ENCODE measurements around the gene TMEM270.

The TMEM270 gene

DNA sequence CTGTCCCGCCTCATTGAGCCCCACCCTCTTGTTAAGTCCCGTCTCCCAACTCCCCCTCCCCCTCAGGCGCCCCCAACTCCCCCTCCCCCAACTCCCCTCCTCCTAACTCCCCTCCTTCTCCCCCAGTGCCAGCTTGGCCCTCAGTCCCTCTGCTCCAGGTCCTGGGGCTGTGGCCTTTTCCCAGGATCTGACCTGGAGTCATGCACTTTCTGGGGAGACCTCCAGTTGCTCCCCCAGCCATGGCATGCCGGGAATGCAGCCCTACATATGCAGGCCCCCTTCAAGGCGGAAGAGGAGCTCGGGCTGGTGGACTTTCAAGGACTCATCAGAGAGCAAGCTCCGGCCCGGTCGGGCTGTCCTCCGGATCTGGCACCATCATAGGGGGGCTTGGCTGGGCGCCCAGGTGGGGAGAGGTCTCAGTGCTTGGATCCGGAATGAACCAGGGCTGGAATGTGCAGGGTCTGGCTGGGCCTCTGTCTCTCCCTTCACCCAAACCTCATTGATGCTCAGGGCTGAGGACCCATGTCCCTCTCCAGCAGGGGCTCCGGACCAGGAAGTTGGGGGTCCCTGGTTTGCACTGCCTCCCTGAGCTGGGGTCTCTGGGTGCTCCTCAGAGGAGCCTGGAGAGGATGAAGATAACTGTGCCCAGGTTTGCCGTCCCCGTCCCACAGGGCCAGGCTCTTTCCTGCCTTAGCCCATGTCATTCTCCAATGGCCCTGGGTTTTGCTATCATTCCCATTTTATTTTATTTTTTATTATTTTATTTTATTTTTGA is 41.1 kb downstream of the TMEM270 start:
- no peak overlapping the region for H3K9ac ChIP-seq (ENCODE audit: low read depth, low read length)
- H3K27ac ChIP-seq (ENCODE audit: low read depth, low read length): no peak overlapping the region

GRCh38 chr7:73903321-73904218 is 42.6 kb downstream of the TMEM270 start:
- Histone ChIP-seq H3K9me3 (ENCODE audit: control insufficient read depth, insufficient read depth, low read length) (no peaks in the 10 kb centered on the region), H3K9ac (ENCODE audit: low read depth, low read length) (no peak overlapping the region), H3K27ac (ENCODE audit: low read depth, low read length) (no peak overlapping the region), H3K4me3 (ENCODE audit: low read depth, low read length) (no peak overlapping the region), H3K4me1 (ENCODE audit: control insufficient read depth, insufficient read depth, low read length) (peaks cover 5% of the 10 kb centered on the region), H3K36me3 (ENCODE audit: control insufficient read depth, insufficient read depth, low read length) (no peaks in the 10 kb centered on the region), H3K27me3 (ENCODE audit: control insufficient read depth, insufficient read depth, low read length) (no peaks in the 10 kb centered on the region)

More for the DNA sequence above, 41.1 kb downstream of the TMEM270 start:
- H3K27me3 ChIP-seq (ENCODE audit: control insufficient read depth, insufficient read depth, low read length): no peaks in the 10 kb centered on the region
- H3K9me3 ChIP-seq (ENCODE audit: control insufficient read depth, insufficient read depth, low read length): no peaks in the 10 kb centered on the region
- no peak overlapping the region for H3K4me3 ChIP-seq (ENCODE audit: low read depth, low read length)
- H3K4me1 ChIP-seq (ENCODE audit: control insufficient read depth, insufficient read depth, low read length): peaks cover 5% of the 10 kb centered on the region
- no peaks in the 10 kb centered on the region for H3K36me3 ChIP-seq (ENCODE audit: control insufficient read depth, insufficient read depth, low read length)

DNA sequence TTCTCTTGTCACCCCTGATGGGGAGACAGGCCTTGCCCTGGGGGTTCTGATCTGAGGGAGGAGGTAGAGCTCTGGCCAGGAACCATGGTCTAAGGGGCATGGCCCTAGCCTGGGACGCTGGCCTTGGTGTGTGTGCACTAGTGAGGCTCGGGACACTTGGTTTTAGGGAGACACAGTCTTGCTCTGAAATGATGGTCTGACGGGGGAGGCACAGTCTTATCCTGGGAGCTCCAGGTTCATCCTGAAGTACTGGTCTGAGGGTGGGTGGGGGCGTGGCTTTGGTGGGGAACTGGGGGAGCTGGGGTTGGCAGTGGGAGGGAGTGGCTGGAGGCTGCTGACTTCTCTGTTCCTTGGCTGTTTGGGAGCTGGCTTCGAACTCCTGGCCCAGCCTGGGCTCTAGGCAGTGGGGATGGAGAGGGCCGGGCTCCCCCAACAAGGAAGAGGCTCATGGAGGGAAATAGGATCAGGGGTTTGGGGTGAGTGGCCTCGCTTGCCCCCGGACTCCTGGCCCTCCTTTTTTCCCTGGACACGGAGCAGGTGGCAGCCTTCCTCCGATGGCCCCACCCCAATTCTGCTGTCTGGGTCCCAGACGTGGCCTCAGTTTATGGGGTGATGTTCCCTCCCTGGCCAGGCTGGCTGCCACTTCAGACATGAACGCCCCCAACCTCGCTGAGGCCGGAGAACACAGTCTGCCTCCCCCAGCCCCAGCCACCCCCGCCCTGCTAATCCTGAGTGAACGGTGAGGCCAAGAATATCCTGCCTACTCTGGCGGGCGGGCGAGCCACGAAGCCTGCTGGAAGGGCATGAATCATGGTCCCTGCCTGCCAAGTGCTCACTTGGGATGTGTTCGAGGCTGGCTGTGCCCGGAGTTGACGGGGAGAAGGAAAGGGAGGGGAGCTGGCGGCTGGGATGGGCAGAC is 43.5 kb downstream of the TMEM270 start:
- H3K9me3 ChIP-seq (ENCODE audit: control insufficient read depth, insufficient read depth, low read length): no peaks in the 10 kb centered on the region
- H3K27me3 ChIP-seq (ENCODE audit: control insufficient read depth, insufficient read depth, low read length): no peaks in the 10 kb centered on the region

GRCh38 chr7:73905360-73905759 is 44.4 kb downstream of the TMEM270 start:
- Histone ChIP-seq H3K27ac (ENCODE audit: low read depth, low read length) (no peak overlapping the region), H3K4me1 (ENCODE audit: control insufficient read depth, insufficient read depth, low read length) (peaks cover 5% of the 10 kb centered on the region), H3K4me3 (ENCODE audit: low read depth, low read length) (no peak overlapping the region), H3K36me3 (ENCODE audit: control insufficient read depth, insufficient read depth, low read length) (no peaks in the 10 kb centered on the region), H3K9ac (ENCODE audit: low read depth, low read length) (no peak overlapping the region), H3K9me3 (ENCODE audit: control insufficient read depth, insufficient read depth, low read length) (no peaks in the 10 kb centered on the region), H3K27me3 (ENCODE audit: control insufficient read depth, insufficient read depth, low read length) (no peaks in the 10 kb centered on the region)

More for the DNA sequence above, 43.5 kb downstream of the TMEM270 start:
- no peaks in the 10 kb centered on the region for H3K36me3 ChIP-seq (ENCODE audit: control insufficient read depth, insufficient read depth, low read length)
- H3K4me1 ChIP-seq (ENCODE audit: control insufficient read depth, insufficient read depth, low read length): peaks cover 5% of the 10 kb centered on the region
- H3K27ac ChIP-seq (ENCODE audit: low read depth, low read length): no peak overlapping the region
- no peak overlapping the region for H3K4me3 ChIP-seq (ENCODE audit: low read depth, low read length)
- no peak overlapping the region for H3K9ac ChIP-seq (ENCODE audit: low read depth, low read length)

DNA sequence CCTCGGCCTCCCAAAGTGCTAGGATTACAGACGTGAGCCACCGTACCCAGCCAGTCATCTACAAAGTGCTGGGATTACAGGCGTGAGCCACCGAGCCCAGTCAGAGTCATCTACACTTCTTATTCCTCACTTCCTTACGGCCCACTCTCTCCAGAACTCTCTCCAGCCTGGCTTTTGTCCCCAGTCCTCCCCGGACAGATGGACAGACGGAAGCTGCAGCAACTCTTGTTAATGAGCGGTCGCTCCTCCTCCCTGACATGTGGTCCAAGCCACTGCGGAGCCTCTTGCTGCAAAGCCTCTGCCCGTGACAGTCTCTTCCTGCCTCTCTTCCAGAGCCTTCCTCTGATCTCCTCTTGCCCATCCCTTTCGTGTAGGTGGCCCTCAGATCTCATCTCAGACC is 45.9 kb downstream of the TMEM270 start:
- Histone ChIP-seq H3K9me3 (ENCODE audit: control insufficient read depth, insufficient read depth, low read length) (no peaks in the 10 kb centered on the region), H3K4me1 (ENCODE audit: control insufficient read depth, insufficient read depth, low read length) (peaks cover 4% of the 10 kb centered on the region), H3K27me3 (ENCODE audit: control insufficient read depth, insufficient read depth, low read length) (no peaks in the 10 kb centered on the region), H3K4me3 (ENCODE audit: low read depth, low read length) (no peak overlapping the region), H3K36me3 (ENCODE audit: control insufficient read depth, insufficient read depth, low read length) (no peaks in the 10 kb centered on the region), H3K9ac (ENCODE audit: low read depth, low read length) (no peak overlapping the region), H3K27ac (ENCODE audit: low read depth, low read length) (no peak overlapping the region)

DNA sequence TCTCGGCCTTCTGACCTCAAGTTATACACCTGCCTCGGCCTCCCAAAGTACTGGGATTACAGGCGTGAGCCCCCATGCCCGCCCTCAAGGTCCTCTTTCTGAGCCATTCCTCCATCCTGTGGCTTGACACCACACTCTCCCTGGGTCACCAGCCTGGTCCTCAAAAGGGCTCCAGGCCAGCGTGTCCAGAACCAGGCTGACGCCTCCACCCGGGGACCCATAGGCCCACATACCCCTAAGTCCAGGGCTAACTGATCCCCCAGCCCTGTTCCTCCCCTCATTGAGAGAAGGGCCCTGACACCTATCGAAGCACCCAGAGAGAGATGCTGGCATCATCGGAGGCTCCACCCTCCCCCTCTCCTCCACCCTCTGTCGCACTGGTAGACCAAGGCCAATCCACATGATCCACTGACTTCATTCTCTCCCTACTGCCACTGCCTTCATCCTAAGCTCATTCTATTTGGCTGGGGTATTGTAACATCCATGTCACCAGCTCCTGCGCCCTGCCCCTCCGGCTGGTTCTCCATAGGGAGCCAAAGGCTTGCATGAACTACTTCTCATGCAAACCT is 46.7 kb downstream of the TMEM270 start:
- Histone ChIP-seq H3K27ac (ENCODE audit: low read depth, low read length) (no peak overlapping the region), H3K9me3 (ENCODE audit: control insufficient read depth, insufficient read depth, low read length) (no peaks in the 10 kb centered on the region), H3K9ac (ENCODE audit: low read depth, low read length) (no peak overlapping the region), H3K4me3 (ENCODE audit: low read depth, low read length) (no peak overlapping the region), H3K27me3 (ENCODE audit: control insufficient read depth, insufficient read depth, low read length) (no peaks in the 10 kb centered on the region), H3K36me3 (ENCODE audit: control insufficient read depth, insufficient read depth, low read length) (no peaks in the 10 kb centered on the region), H3K4me1 (ENCODE audit: control insufficient read depth, insufficient read depth, low read length) (no peaks in the 10 kb centered on the region)

- H3K27me3 ChIP-seq (ENCODE audit: control insufficient read depth, insufficient read depth, low read length): no peaks in the 10 kb centered on the region
- no peaks in the 10 kb centered on the region for H3K9me3 ChIP-seq (ENCODE audit: control insufficient read depth, insufficient read depth, low read length)
- H3K27ac ChIP-seq (ENCODE audit: low read depth, low read length): no peak overlapping the region
- H3K4me1 ChIP-seq (ENCODE audit: control insufficient read depth, insufficient read depth, low read length): no peaks in the 10 kb centered on the region
- H3K9ac ChIP-seq (ENCODE audit: low read depth, low read length): no peak overlapping the region
- no peak overlapping the region for H3K4me3 ChIP-seq (ENCODE audit: low read depth, low read length)
- no peaks in the 10 kb centered on the region for H3K36me3 ChIP-seq (ENCODE audit: control insufficient read depth, insufficient read depth, low read length)
Measured at GRCh38 chr7:73908123-73908611, 47.2 kb downstream of the TMEM270 start.

DNA sequence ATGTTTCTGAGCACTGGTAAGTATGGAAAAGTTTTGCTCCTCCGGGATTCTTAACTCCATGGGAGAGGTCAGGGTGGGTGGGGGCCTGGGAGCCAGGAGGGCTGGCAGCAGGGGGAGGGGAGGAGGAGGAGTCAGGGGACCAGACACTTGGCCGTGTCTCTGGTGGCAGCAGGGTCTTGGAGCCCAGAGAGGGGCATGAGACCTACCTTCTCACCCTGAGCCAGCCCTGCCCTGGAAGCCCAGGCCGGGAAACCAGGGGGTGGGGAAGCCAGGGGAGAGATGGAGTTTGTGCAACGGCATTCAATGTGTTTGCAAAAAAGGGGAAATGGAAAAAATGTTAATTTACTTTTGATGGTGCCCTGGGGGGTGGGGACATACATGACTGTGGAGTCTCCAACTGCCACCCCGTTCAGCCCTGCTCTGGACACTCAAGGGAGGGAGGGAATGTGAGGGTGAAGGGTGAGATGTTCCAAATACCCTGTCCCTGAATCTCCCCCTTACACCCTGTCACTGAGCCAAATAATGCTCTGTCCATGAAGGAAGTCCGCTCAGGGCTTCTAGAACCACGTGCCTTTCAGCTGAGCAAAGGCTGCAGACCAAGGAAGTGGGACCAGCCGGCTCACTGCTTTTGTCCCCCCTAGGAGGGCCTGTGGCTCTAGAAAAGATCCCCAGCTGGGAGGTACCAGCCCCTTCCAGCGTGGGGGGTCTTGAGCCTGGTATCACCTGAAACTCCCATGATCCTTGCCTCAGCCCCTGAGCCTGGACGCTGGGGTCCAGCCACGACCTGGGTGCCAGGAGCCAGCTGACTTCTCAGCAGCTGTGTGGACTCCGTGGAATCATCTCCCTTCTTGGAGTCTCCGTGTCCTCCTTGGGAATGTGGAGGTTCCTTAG is 48.3 kb downstream of the TMEM270 start:
- Histone ChIP-seq H3K27ac (ENCODE audit: low read depth, low read length) (no peak overlapping the region), H3K27me3 (ENCODE audit: control insufficient read depth, insufficient read depth, low read length) (no peaks in the 10 kb centered on the region), H3K9me3 (ENCODE audit: control insufficient read depth, insufficient read depth, low read length) (no peaks in the 10 kb centered on the region), H3K4me3 (ENCODE audit: low read depth, low read length) (no peak overlapping the region), H3K36me3 (ENCODE audit: control insufficient read depth, insufficient read depth, low read length) (no peaks in the 10 kb centered on the region), H3K9ac (ENCODE audit: low read depth, low read length) (no peak overlapping the region), H3K4me1 (ENCODE audit: control insufficient read depth, insufficient read depth, low read length) (no peaks in the 10 kb centered on the region)

DNA sequence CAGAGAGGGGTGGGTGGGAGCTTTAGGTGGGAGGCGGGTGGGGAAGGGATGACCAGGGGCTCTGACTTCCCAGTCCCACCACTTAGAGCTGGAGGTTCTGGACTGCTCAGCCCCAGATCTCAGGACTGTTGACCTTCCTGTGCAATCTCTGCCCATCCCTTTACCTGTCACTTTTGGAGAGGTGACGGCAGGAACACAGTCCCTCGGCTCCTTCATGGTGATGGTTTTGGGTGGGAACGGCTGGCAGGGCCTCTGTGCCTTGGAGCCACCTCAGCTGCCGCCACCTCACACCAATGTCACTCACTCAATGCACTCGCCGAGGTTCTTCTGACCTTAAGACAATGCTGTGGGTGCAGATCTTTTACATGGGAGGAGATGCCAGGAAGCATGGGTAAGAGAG is 49.0 kb downstream of the TMEM270 start:
- H3K9ac ChIP-seq (ENCODE audit: low read depth, low read length): no peak overlapping the region
- no peak overlapping the region for H3K4me3 ChIP-seq (ENCODE audit: low read depth, low read length)
- no peaks in the 10 kb centered on the region for H3K4me1 ChIP-seq (ENCODE audit: control insufficient read depth, insufficient read depth, low read length)
- no peak overlapping the region for H3K27ac ChIP-seq (ENCODE audit: low read depth, low read length)
- H3K27me3 ChIP-seq (ENCODE audit: control insufficient read depth, insufficient read depth, low read length): no peaks in the 10 kb centered on the region
- no peaks in the 10 kb centered on the region for H3K9me3 ChIP-seq (ENCODE audit: control insufficient read depth, insufficient read depth, low read length)
- no peaks in the 10 kb centered on the region for H3K36me3 ChIP-seq (ENCODE audit: control insufficient read depth, insufficient read depth, low read length)

All from HUES48 (cell line).